Liver (tissue), 9 donors: ENCODE data around the gene SYCN. TPM values are rescaled to one million over a fixed set of nuclear protein-coding genes. Genes with fewer than 3 reads are reported as not detected.

Experiments
- DNase-seq: peaks from one replicate; pipeline ENCODE4 v3.0.0-alpha.2; 2017; ENCODE audit warnings: low spot score
- H3K27ac ChIP-seq, 2 donors: one replicate each; pipeline ENCODE4 v1.7.0; 2013; ENCODE audit warnings: inconsistent platforms in 2 of 2, low read length in 2 of 2, control low read depth in 1 of 2, low read depth in 1 of 2, mild to moderate bottlenecking in 1 of 2
- H3K27me3 ChIP-seq, 4 donors: one replicate each; pipeline versions ENCODE4 v1.6.1 to v1.7.0; 2013; ENCODE audit warnings: low read length in 3 of 4, inconsistent platforms in 1 of 4, mild to moderate bottlenecking in 1 of 4, moderate library complexity in 1 of 4; ENCODE audit not compliant: control insufficient read depth in 4 of 4, insufficient read depth in 4 of 4
- H3K36me3 ChIP-seq, 4 donors: one replicate each; pipeline versions ENCODE4 v1.6.1 to v1.7.0; 2013; ENCODE audit warnings: low read length in 3 of 4, mild to moderate bottlenecking in 3 of 4, low read depth in 1 of 4, moderate library complexity in 1 of 4; ENCODE audit not compliant: control insufficient read depth in 4 of 4, insufficient read depth in 3 of 4
- H3K4me1 ChIP-seq, 4 donors: one replicate each; pipeline versions ENCODE4 v1.6.1 to v1.7.0; 2013; ENCODE audit warnings: low read length in 3 of 4, mild to moderate bottlenecking in 3 of 4, moderate library complexity in 1 of 4; ENCODE audit not compliant: control insufficient read depth in 4 of 4, insufficient read depth in 4 of 4
- H3K4me3 ChIP-seq, 3 donors: one replicate each; pipeline versions ENCODE4 v1.6.1 to v1.7.0; 2013; ENCODE audit warnings: low read length in 3 of 3, control low read depth in 1 of 3, low read depth in 1 of 3, mild to moderate bottlenecking in 1 of 3
- H3K9ac ChIP-seq, 2 donors: one replicate each; pipeline ENCODE4 v1.7.0; 2013; ENCODE audit warnings: low read length in 2 of 2, mild to moderate bottlenecking in 2 of 2, moderate library complexity in 2 of 2, control low read depth in 1 of 2, low read depth in 1 of 2
- H3K9me3 ChIP-seq, 4 donors: one replicate each; pipeline versions ENCODE4 v1.6.1 to v1.7.0; 2013; ENCODE audit warnings: low read length in 3 of 4; ENCODE audit not compliant: control insufficient read depth in 4 of 4
- ATF3 ChIP-seq: IDR thresholded peaks from 2 replicates; pipeline ENCODE4 v1.6.1; 2016; ENCODE audit warnings: antibody characterized with exemption
- CTCF ChIP-seq: fragments of 150-350 bp; IDR thresholded peaks from 2 replicates; pipeline ENCODE4 v1.5.1; 2017; ENCODE audit warnings: improper control_type of control experiment, low read depth, low read length; ENCODE audit not compliant: missing input control
- FOXA1 ChIP-seq: IDR thresholded peaks from 2 replicates; pipeline ENCODE4 v1.6.1; 2016; ENCODE audit warnings: antibody characterized with exemption
- FOXA2 ChIP-seq: IDR thresholded peaks from 2 replicates; pipeline ENCODE4 v1.6.1; 2016; ENCODE audit warnings: antibody characterized with exemption
- GABPA ChIP-seq, 2 donors: IDR thresholded peaks in 1 of 2; conservative IDR thresholded peaks in 1 of 2; 2 replicates each; pipeline ENCODE4 v1.6.1; 2016; ENCODE audit warnings: antibody characterized with exemption in 2 of 2, mild to moderate bottlenecking in 1 of 2, moderate library complexity in 1 of 2
- HNF4A ChIP-seq, 2 donors: conservative IDR thresholded peaks; 2 replicates each; pipeline ENCODE4 v1.6.1; 2016; ENCODE audit warnings: antibody characterized with exemption in 2 of 2, mild to moderate bottlenecking in 2 of 2
- HNF4G ChIP-seq: IDR thresholded peaks from 2 replicates; pipeline ENCODE4 v1.6.1; 2016; ENCODE audit warnings: antibody characterized with exemption
- JUND ChIP-seq, 2 donors: IDR thresholded peaks; 2 replicates each; pipeline ENCODE4 v1.6.1; 2016; ENCODE audit warnings: antibody characterized with exemption in 2 of 2
- MAX ChIP-seq: IDR thresholded peaks from 2 replicates; pipeline ENCODE4 v1.6.1; 2016; ENCODE audit warnings: antibody characterized with exemption
- NR2F2 ChIP-seq: IDR thresholded peaks from 2 replicates; pipeline ENCODE4 v1.6.1; 2016; ENCODE audit warnings: antibody characterized with exemption
- RAD21 ChIP-seq, 2 donors: IDR thresholded peaks; 2 replicates each; pipeline ENCODE4 v1.6.1; 2016; ENCODE audit warnings: antibody characterized with exemption in 2 of 2, mild to moderate bottlenecking in 2 of 2
- REST ChIP-seq: IDR thresholded peaks from 2 replicates; pipeline ENCODE4 v1.6.1; 2016; ENCODE audit warnings: antibody characterized with exemption, mild to moderate bottlenecking
- RXRA ChIP-seq, 2 donors: IDR thresholded peaks; 2 replicates each; pipeline ENCODE4 v1.6.1; 2017 to 2018; ENCODE audit warnings: antibody characterized with exemption in 2 of 2, mild to moderate bottlenecking in 1 of 2
- SP1 ChIP-seq: IDR thresholded peaks from 2 replicates; pipeline ENCODE4 v1.6.1; 2018; ENCODE audit warnings: antibody characterized with exemption, mild to moderate bottlenecking
- TAF1 ChIP-seq: conservative IDR thresholded peaks from 2 replicates; pipeline ENCODE4 v1.6.1; 2016; ENCODE audit warnings: antibody characterized with exemption, mild to moderate bottlenecking
- ZBTB33 ChIP-seq: IDR thresholded peaks from 2 replicates; pipeline ENCODE4 v1.6.1; 2016; ENCODE audit warnings: antibody characterized with exemption
- WGBS: extraction: QIAGEN DNeasy Blood & Tissue Kit; methylation state at CpG from one replicate; pipeline ENCODE4 v1.1.7; 2013; 5-methylcytosine and 5-hydroxymethylcytosine counted together
- polyA plus RNA-seq, 2 donors: library from polyadenylated mRNA; stranded (reverse) in 1 of 2; unstranded in 1 of 2; fragments of 200-250 nt in 1 of 2; fragments of >200 nt in 1 of 2; fragmentation: Nextera tagmentation in 1 of 2; extraction: Ambion mirVana in 1 of 2; gene quantifications; one replicate each; pipeline versions ENCODE4 v1.2.1 to v1.2.3, GENCODE V29; 2013 to 2015
- total RNA-seq, 2 donors: library from RNA; depleted of rRNA; stranded (reverse); fragments of >200 nt; gene quantifications; one replicate each; pipeline ENCODE4 v1.2.3, GENCODE V29; 2014
- donor health status: healthy.
- donor health status: healthy.
- donor health status: healthy.
- donor health status: healthy.
- donor health status: healthy.

The SYCN gene
- total and polyA plus RNA-seq, 4 donors, result not detected

- H3K27me3 ChIP-seq, result no peaks in the 10 kb centered on the region
- no peak overlapping the region for H3K4me3 ChIP-seq
- 95% methylated on average over 25 of the region's 25 CpGs for WGBS
- H3K9me3 ChIP-seq, result no peaks in the 10 kb centered on the region
- peaks cover 2 to 64% (median 14%) of the 10 kb centered on the region in 4 donors for H3K36me3 ChIP-seq
- no peaks in the 10 kb centered on the region for H3K4me1 ChIP-seq
- no peak overlapping the region for H3K27ac ChIP-seq
- no peak overlapping the region for H3K9ac ChIP-seq
- no peak for DNase-seq
- TF ChIP-seq HNF4A (conservative IDR thresholded peaks at IDR 0.05) (no peak), CTCF (no peak), ZBTB33 (no peak), RXRA (IDR thresholded peaks at IDR 0.05) (no peak), REST (no peak), MAX (no peak), FOXA1 (no peak), HNF4G (no peak), TAF1 (no peak), JUND (IDR thresholded peaks at IDR 0.05) (no peak), RAD21 (IDR thresholded peaks at IDR 0.05) (no peak), ATF3 (no peak), NR2F2 (no peak), SP1 (no peak), FOXA2 (no peak), GABPA (IDR thresholded peaks at IDR 0.05 in 1 of 2, conservative IDR thresholded peaks at IDR 0.05 in 1 of 2) (no peak)
Observed at GRCh38 chr19:39173502-39173991, 30.5 kb downstream of the SYCN start.
